B cell (primary cell): Measurements from ENCODE around the gene REEP6.

Source experiments
- EZH2 ChIP-seq: IDR thresholded peaks from 2 replicates; pipeline ENCODE4 v1.6.1; 2012; ENCODE audit warnings: borderline replicate concordance, low read depth, mild to moderate bottlenecking, moderate library complexity, low read length; ENCODE audit not compliant: insufficient read depth, poor library complexity, severe bottlenecking
- TF ChIP-seq, protein P1 (sequence below): fragments of 200-600 bp; IDR thresholded peaks from one replicate; pipeline ENCODE4 v1.8.0; 2022; ENCODE audit warnings: antibody characterized with exemption, mild to moderate bottlenecking

- TF ChIP-seq, protein P1, sequence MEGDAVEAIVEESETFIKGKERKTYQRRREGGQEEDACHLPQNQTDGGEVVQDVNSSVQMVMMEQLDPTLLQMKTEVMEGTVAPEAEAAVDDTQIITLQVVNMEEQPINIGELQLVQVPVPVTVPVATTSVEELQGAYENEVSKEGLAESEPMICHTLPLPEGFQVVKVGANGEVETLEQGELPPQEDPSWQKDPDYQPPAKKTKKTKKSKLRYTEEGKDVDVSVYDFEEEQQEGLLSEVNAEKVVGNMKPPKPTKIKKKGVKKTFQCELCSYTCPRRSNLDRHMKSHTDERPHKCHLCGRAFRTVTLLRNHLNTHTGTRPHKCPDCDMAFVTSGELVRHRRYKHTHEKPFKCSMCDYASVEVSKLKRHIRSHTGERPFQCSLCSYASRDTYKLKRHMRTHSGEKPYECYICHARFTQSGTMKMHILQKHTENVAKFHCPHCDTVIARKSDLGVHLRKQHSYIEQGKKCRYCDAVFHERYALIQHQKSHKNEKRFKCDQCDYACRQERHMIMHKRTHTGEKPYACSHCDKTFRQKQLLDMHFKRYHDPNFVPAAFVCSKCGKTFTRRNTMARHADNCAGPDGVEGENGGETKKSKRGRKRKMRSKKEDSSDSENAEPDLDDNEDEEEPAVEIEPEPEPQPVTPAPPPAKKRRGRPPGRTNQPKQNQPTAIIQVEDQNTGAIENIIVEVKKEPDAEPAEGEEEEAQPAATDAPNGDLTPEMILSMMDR: no peak
- no peak for TF ChIP-seq EZH2
Observed at GRCh38 chr19:1453525-1454364, 37.2 kb upstream of the REEP6 start.
